ENCODE measurements around the gene MORF4L1. TPM values are rescaled to one million over a fixed set of nuclear protein-coding genes. Genes with fewer than 3 reads are reported as not detected.

MORF4L1 gene
- 634 TPM for total RNA-seq

GRCh38 chr15:78872155-78872971 lies at the start of gene MORF4L1:
Gene MORF4L1, plus strand, starts transcription at chr15:78872890. Its CDS starts 128 bp downstream, at chr15:78873018.

GRCh38 chr15:78944669-78945407 lies 72.1 kb downstream of the MORF4L1 start, which contains the start of gene CTSH:
Gene CTSH, minus strand, starts transcription at chr15:78945046. Its CDS starts 65 bp downstream, at chr15:78944981.

Small RNA genes within 50 kb of the gene (small RNA-seq; reads per million reads assigned to genes)
- not detected for gene RNU6-415P (ENCODE audit: low replicate concordance)

Other genes starting within 250 kb of the MORF4L1 start
- gene CHRNB4, start 231.7 kb upstream of the MORF4L1 start, total RNA-seq: 0.94 TPM
- gene ADAMTS7, start 61.4 kb upstream of the MORF4L1 start, total RNA-seq: 26.3 TPM
- 12.5 TPM for gene CTSH, start 72.2 kb downstream of the MORF4L1 start, total RNA-seq
- gene RASGRF1, start 217.9 kb downstream of the MORF4L1 start, total RNA-seq: 8.5 TPM

Data from parietal lobe (tissue), 2 donors.